Ureter (tissue), 1 donor: ENCODE data around the gene BARX1. TPM values are rescaled to one million over a fixed set of nuclear protein-coding genes. Genes with fewer than 3 reads are reported as not detected.

ENCODE experiments used
- DNase-seq: peaks from one replicate; pipeline ENCODE4 v3.0.0-alpha.2; 2020; ENCODE audit warnings: low spot score
- total RNA-seq: library from RNA; stranded (reverse); gene quantifications from one replicate; pipeline ENCODE4 v1.2.4, GENCODE V29; 2023
- donor health status: DM: yes; HTN: yes; CAD: no.

Gene BARX1
- total RNA-seq, 1 donor from 2014 or later, result not detected

DNA sequence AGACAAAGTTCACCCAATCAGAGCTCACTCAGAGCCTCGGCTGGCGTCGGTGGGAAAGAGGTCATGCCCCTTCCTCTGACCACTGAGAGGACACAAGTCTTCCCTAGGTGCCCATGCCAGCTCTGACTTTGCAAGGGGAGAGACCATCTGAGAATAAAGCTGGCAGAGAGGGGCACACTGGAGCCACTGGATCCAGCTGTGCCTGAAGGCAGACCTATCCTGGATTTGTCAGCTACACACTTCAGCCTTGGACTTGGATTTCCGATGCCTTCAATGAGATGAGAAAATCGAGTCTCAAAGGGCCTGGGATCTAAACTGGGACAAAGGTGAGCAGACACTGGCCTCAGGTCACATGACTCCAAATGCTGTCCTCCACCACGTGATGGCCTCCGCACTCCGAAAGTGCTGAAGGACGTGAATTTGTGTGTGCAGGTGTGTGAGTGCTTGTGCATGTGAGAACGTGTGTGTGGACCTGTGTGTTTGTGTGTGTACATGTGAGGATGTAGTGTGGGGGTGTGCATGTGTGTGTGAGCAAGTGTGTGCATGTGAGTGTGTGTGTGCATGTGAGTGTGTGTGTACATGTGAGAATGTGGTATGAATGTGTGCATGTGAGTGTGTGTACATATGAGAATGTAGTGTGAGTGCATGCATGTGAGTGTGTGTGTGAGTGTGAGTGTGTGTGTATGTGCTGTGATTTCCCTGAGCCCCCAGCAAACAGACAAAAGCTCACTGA, 37.9 kb downstream of the BARX1 start:
- no peak for DNase-seq

DNA sequence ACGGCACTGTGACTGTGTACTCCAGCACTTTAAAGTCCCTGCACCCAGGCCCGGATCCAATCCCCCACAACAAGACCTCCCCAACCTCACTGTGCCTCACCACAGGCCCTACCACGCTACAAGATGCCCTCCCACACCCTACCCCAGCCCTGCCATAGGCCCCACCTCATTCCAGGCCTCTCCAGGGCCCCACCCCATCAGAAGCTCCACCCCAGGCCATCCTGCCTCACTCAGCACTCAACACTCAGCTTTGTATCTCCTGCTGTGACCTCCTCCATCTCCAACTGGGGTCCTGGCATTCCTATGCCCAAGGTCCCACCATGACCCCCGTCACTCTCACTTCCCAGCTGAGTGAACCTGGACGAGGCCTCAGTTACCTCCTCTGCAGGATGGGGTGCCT, 38.8 kb downstream of the BARX1 start:
- no peak for DNase-seq

DNA sequence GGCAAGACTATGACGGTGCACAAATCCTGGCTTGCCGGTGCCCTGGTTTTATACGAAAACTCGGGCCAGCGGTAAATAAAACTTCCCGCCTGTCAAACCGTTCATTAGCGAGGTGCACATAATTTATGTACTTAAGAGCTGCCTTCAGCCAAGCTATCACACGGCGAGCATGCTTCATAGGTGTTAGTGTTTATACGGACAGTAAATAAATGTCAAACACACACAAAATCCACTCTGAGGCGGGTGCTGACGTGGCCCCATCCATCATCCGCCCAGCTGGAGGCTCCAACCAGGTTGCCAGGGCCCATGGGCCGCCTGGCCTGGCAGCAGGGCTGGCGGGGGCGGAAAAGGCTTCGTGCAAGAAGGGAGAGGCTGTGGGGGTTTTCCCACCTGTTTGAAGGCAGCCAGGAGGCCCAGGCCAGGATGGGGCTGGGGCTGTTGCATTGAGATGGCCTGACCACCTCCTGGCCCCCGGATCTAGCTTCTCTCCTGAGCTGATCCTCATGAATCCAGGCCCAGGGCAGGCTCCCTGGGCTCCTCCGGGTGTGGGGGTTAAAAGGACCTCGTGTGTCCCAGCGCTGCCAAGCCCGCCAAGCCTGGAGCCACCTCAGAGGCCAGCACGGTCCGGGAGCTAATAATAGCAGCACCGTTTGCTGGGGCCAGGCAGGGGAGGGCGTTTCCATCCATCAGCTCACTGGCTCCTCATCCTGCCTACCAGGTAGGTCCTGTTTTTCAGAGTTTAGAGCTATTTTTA, 43.2 kb downstream of the BARX1 start:
- no peak for DNase-seq

DNA sequence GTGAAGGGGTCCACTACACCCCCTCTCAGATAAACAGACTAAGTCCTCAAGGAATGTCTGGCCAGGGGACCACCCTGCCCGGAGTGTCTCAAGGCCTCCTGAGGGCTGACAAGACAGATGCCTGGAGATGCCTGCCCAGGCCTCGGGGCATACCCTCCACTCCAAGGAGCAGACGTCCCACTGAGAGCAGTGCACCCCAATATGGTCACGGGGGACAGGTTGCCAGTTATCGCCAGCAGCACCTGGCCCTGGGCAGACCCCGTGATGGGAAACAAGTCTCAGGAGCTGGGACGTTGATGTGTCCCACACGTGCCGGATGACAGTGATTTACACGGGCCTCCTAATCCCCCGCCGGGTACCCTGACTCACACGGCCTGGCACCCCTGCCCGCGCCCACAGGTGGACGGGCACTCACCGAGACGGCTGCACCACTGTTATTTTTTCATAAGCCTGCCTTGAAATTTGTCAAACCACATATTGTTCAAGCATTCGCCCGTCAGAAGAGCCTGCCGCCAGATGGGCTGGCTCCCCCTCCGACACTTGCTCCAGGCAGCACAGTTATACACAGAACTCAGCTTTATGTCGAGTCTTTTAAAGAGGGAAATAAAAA, 43.9 kb downstream of the BARX1 start:
- no peak for DNase-seq

DNA sequence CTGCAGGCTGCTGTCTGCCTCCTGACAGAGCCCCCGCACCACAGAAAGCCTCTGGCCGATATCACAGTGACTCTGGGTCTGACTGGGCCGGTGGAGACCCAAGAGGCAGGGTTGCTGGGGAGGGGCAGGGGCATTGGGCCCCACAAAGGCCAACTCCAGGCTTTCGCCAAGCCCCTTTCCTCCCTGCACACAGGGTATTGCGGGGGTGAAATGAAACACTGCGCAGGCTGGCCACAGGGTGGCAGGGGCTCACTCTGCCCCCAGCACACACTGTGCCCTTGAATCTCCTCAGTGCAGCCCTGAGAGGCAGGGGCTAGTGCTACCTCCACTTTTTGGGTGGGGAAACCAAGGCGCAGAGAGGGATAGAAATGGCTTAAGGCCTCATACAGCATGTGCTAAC, 44.6 kb downstream of the BARX1 start:
- DNase-seq, result no peak

DNA sequence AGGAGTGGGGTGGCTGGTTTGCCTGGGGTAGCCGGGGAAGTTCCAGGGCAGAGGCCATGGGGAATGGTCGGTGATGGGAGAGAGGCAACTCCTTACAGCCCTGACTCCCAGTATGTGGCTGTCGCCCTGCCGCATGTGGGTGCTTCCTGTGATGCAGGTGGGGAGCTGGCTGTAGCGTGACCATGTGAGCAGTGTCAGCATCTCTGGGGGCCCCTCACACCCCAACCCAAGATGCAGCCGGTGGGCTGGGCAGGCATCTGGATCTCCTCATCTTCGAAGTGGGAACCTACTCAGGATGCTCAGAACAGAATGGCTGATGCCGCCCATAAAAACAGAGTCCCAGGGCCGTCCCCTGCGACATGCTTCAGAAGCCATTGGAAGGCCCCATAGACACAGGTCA, 45.0 kb downstream of the BARX1 start:
- DNase-seq, result no peak

DNA sequence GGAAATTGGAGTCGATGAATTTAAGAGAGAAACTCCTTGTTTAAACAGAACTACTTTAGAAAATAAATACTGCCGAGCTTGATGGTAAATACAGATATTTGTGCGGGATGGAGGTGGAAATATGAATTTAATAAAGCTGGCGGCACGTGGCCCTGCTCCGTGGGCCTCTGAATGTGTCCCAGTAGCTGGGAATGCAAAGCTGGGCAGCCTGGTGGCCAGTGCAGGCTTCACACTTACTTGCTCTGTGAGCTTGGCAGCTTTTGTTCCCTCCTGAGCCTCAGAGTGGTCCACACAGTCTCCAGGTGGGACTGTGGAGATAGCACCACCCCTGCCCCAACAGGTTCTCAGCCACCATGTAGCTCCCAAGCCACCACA, 45.9 kb downstream of the BARX1 start:
- DNase-seq, result no peak

DNA sequence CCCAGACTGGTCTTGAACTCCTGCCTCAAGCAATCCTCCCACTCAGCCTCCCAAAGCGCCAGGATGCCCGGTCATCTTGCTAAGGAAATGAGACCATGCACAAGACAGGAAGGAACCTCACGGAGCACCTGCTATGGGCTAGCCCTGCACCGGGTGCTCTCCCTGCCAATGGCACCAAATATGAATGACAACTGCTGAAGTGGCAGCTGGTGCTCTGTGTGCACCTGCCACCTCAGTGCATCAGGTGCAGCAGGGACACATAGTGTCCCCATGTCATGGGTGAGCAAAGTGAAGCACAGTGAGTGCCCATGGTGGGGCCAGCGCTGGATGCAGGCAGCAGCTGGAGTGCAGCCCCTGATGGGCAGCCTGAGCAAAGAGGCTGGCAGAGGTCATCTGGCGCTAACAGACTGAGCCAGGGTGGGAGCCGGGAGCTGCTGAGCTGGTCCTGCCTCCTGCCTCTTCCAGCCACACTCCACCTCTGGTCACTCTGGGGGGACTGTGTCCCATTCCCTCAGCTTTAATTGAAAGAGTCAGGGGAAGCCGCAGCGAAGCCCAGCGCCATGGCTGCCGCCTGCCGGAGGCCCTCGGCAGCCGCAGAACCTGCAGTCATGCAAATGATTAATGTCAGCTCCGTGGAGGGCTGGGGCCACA, 46.4 kb downstream of the BARX1 start:
- DNase-seq, result no peak

DNA sequence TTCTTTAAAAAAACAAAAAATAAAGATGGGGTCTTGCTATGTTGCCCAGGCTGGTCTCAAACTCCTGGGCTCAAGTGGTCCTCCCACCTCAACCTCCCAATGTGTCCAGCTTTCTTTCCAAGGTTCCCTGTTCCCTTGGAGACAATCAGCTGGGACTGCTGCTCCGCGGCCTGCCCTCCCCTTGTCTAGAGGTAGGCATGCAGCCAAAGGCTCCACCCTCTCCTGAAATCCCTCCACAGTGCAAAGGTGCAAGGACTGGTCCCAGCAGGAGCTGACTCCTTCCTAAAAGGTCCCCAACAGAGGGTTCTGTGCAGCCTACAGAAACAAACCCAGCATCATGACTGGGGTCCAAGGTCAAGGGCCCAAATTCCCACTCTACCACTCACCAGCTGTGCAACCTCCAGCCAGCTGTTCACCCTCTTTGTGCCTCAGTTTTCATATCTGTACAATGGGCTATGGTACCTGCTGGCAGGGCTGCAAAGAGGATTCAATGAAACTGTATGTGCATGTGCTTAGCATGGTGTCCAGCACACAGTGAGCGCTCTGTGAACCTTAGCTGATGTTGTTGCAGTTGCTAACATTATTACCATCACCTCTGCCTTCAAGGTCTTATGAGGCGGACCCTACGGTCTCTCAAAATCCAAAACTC, 47.5 kb downstream of the BARX1 start:
- no peak for DNase-seq

DNA sequence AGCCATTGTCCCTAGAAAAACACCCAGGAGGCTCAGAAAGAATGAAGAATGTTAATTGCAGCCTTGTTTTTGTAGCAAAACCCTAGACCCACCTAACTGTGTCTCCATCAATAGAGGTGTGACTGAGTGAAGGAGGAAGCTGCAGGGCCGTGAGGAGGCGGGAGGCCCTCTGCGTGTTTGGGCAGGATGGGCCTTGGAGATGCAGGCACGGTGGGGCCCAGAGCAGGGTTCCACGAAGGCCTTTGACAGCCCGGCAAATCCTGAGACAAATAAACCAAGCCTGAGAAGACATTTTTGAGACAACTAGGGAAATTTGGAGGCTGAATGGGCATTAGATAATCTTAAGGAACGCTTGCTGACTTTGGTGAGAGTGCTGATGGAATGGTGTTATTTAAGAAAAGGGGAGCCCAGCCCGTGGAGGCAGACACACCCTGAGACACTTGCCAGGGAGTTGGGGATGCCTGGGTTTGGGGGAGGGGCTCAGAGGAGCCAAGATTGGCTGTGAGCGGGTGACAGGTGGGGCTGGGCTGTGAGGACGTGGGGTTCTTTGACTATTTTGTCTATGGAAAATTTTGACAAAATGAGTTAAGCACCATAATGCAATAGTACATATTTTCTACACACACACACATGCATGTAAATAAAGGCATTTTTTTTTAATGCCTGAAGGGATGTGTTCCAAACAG, 48.8 kb downstream of the BARX1 start:
- no peak for DNase-seq

DNA sequence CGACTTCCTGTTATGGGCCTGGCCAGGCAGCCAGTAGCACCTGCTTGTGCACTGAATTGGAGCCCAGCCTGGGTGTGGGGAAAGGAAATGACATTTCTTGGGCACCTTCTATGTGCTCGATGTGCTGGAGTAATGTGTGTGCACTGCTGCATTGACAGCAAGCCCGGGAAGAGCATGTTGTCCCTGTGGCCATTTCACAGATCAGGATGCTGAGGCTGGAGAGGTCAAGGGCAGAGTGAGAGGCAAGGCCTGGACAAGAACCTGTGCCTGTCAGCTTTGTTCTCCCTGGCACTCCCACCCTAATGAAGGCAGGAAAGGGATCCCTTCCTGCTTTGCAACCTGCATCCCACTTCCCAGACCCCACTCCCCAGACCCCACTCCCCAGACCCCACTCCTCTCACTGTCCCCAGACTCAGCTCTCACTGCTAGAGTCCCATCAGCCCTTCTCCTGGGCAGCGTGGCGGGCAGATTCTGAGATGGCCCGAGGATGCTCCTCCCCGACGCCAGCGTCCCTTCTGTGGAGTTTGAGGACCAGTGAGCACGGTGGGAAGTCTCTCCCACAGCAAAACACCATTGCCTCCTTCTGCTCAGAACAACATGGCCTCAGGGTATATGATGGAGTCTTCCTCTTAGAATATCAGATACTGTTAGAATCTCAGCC, 49.6 kb downstream of the BARX1 start:
- DNase-seq, result no peak

DNA sequence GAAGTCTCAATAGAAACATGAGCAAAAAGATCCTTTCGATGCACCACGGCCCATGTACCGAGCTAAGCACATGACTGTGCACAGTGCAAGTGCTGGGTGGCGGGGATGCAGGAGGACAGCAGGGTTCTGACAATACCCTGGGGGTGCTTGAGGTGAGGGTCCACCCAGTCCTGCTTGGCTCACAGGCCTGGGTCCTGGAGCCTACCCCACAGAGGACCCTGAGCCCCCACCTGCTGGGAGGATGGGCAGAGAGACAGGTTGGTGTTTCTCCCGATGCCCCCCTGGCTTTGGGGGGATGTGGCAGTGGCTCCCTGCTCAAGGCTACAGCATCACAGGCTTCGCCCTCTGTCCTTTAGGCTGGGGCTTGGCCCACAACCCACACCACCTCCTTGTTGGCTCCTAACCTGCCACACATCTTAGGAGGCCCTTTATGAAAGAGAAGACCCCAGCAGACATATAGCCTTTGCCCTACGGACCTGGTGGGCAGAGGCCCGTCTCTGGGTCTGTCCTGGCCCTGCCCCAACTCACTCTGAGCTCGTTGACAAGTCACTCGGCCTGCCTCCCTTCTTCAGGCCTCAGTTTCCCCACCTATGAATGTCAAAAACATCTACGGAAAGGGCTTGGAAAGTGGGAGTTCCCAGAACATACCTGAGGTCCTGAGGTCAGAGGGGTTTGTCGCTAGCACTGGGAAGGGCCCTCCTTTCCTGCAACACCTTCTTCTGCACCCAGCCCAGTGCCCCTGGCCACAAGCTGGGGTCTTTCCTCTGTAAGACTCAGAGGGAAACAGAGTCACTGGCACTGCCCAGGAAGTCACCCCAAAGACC, 50.3 kb downstream of the BARX1 start:
- DNase-seq, result no peak

DNA sequence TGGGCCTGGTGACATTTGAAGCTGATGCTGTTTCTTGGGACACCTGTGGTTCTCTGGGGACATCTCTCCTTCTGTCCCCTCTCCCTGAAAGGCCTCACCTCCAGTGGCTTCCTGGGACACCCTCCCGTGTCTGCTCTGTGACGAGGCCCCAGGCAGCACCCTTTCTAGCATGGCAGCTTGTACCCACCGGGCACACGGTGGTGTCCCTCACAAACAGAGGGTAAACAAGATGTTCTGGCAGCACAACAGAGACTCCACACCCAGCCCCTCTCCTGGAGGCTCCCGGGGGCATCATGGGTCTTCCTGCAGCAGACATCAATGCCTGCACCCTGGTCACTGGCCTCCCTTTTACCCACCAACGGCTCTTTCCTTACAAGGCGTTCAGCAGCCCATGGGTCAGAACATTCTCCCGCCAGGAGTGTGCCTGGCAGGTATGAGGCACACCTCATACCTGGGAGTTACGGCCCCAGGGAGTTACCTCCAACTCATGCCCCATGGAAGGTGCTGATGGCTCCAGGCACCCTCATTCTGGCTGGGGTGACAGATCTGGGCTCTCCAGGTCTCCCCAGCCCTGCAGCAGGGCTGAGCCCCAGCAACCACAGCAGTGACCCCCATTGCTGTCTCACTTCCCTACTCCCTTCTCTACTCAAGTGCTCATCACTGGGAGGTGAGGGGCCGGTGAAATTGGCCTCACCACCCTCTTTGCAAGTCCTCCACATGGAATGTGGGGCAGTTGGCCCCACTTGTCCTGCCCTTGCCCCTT, 51.1 kb downstream of the BARX1 start:
- DNase-seq, result no peak

DNA sequence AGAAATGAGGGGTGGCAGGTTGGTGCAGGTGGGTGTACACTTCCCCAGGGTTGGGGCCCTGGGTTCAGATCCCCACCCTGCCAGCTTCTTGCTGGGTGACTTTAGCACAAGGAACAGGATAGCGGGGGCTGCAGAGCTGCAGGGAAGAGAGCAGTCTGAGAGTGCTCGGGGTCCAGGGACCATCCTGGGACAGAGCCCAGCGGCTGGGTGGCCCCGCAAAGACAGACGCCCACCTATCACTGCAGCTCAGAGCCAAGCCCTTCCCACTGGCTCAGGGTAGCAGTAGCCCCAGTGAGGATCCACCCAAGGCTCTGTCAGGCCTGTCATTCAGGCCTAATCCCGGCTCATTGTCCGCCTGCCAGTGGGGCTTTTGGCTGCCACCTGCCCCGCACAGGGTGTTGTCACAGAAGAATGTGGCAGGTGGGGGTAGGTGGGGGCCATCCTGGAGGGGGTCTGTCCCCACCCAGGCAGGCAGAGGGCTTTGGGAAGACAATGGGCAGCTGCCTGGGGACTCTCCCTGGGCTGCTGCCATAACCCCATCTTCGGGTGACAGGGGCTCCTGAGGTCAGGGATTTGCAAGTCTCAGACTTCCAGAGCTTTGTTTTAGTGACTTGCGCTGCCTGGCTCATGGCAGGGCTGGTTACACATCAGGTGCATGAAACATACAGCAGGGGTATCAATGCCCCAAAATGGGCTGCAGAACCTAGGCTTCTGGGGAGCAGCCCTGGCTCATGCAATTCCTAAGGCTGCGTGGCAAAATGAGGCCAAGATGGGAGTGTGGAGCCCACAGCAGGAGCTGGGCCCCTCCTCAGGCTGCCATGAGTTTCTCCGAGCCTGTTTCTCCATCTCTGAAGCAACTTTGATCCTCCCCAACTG, 52.1 kb downstream of the BARX1 start:
- DNase-seq, result no peak

DNA sequence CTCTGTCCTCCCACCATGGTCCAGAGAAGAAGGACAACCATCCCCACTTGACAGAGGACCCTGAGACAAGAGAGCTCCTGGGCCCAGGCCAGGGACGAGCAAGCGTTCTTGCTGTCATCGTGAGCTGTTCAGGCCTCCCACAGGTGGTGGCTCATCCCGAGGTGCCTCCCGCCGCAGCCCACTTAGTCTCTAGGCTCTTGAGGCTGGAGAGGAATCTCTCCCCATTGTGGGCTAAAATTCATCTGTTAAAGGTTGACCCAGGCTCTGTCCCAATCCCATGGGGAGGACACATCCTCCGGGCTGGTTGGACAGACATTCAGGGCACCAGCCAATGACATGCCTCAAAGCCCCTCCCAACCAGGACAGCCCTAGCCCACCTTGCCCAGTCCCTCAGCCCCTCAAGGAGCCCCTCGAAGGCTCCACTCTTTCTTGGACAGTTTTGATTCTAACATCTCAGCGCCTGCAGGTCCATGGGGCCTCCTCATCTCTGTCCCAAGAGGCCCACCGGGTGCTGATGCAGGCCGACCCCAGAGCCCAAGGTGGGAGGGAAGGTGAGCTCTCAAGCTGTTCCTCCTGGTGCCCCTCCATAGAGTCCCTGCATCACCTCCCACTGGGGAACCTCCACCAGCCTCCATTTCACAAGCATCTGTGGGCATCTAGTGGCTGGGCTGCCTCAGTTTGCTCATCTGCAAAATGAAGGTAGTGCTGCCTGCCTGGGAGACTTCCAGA, 52.9 kb downstream of the BARX1 start:
- peak; percentile 36 for DNase-seq
